GM19395 (cell line): ENCODE results near the gene NTRK2.
"Not testable (repeated sequence)": the region's sequence is repeated elsewhere in the genome, so short reads cannot be mapped to it uniquely, and the experiment has no call there.

Experiments
- ATAC-seq: cut with Tn5 transposase; IDR thresholded peaks from one replicate; pipeline ENCODE4 v1.9.1; 2021; ENCODE audit warnings: mild to moderate bottlenecking, moderate library complexity; ENCODE audit not compliant: unreplicated experiment

Gene NTRK2

DNA sequence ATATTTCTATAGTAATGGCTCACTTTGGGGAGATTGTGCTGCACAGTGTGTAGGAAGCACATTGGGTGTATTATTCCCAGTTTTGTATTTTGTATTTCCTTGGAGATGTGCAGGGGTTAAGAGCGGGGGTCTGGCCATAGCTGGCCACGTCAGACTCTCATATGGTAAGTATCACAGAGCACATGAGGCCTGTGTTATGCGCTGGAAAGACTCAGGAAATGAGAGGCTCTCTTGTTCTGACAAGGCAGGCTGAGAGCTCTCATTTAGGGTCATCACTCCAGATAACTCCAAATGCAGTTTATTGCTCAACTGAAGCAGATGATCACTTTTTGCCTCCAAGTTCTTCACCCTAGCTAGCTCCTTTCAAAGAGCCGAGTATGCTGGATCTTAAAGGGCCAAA lies 205.7 kb downstream of the NTRK2 start:
- ATAC-seq = no peak

GRCh38 chr9:84879631-84880030 lies 210.1 kb downstream of the NTRK2 start:
- ATAC-seq = no peak

DNA sequence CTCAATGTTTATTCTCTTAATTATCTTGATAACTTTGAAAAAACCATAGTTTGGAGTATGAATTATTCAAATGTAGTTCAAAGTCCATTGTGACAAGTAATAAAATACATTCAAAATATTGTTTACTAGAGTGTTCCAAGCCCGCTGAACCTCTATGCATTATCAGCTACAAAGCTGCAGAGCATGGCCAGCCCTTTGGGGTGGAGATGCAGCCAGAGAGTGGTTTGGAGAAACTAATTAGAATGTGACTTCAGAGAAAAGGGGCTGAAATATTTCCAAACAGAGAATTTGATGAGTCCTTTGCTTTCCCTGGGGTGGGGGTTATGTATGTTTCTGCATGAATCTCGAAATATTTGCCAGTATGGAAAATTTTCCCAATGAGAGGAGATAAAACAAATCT lies 211.3 kb downstream of the NTRK2 start:
- ATAC-seq = no peak

GRCh38 chr9:84886866-84887265 lies 217.3 kb downstream of the NTRK2 start:
- ATAC-seq = no peak

GRCh38 chr9:84891924-84892323 lies 222.4 kb downstream of the NTRK2 start:
- no peak for ATAC-seq

- no peak for ATAC-seq
Measured at GRCh38 chr9:84893419-84894128, 224.0 kb downstream of the NTRK2 start.

DNA sequence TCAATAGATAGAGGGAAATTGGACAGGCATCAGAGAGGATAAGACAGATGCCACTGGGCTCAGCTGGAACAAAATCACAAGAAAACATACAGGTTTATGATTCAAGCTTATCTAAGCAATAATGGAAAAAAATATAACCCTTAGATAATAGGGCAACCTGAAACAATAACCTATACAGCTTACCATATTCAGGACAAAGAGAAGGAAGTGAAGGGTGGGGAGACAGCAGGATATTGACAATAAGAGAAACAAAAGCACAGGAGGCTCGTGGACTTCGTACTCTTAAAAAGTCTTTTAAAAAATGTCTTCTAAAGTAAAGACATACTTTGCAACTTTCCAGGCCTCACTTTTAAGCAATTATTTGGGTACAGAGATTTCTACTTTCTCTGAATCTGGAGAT lies 225.3 kb downstream of the NTRK2 start:
- ATAC-seq = no peak

DNA sequence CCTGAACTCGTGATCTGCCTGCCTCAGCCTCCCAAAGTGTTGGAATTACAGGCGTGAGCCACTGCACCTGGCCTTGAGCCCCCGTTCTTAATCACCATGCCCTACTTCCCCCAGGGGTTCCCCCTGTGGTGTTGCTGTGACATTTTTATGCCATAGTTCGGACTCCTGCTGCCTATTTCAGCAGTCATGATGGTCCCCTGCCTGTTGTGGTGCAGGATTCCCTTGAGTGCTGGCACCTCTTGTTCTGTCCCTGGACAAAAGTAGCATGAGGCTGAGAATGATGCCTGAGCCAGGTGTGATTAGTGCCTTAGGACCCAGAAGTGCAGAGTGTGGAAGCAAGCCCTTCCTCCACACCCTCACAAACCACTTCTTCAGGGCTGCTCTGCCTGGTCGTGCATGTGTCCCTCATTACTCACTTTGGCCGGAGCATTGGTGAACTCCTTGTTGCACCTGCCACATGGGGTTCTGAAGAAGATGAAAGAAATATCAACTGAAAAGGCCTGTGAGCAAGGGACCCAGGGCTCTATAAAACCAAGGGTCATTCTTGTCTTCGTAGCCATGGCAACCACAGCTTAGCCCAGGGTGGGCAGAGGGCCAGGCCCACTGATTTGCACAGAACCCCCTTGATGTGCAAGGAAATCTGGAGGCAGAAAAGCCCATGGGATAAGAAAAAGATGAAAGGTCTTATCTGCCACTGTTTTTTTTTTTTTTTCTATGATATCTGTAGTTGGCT lies 228.0 kb downstream of the NTRK2 start:
- ATAC-seq = no peak

- no peak for ATAC-seq
Measured at GRCh38 chr9:84898188-84898587, 228.7 kb downstream of the NTRK2 start.

- ATAC-seq = not testable (repeated sequence)
Measured at GRCh38 chr9:84898618-84899017, 229.1 kb downstream of the NTRK2 start.

DNA sequence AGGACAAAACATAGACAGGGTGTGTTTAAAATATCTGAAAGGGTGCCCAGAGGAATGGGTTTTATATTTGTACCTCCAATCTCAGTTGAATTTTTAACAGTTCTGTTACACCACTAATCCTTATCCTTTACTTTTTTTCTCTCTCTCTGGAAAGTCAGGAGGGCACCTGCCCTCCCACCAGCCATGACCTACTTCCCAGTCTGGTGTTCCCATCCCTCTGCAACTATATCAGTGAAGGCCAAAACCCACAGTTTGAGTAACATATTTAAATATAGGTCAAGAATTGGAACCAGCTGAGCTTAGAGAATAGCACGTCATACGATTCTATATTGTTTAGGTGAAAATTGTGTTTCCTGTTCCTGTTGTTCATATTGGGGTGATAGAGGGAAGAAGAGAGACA lies 229.8 kb downstream of the NTRK2 start:
- no peak for ATAC-seq

- no peak for ATAC-seq
Measured at GRCh38 chr9:84900421-84900820, 230.9 kb downstream of the NTRK2 start.

GRCh38 chr9:84903963-84904362 lies 234.4 kb downstream of the NTRK2 start:
- ATAC-seq = no peak

- no peak for ATAC-seq
Measured at GRCh38 chr9:84916769-84917168, 247.2 kb downstream of the NTRK2 start.

DNA sequence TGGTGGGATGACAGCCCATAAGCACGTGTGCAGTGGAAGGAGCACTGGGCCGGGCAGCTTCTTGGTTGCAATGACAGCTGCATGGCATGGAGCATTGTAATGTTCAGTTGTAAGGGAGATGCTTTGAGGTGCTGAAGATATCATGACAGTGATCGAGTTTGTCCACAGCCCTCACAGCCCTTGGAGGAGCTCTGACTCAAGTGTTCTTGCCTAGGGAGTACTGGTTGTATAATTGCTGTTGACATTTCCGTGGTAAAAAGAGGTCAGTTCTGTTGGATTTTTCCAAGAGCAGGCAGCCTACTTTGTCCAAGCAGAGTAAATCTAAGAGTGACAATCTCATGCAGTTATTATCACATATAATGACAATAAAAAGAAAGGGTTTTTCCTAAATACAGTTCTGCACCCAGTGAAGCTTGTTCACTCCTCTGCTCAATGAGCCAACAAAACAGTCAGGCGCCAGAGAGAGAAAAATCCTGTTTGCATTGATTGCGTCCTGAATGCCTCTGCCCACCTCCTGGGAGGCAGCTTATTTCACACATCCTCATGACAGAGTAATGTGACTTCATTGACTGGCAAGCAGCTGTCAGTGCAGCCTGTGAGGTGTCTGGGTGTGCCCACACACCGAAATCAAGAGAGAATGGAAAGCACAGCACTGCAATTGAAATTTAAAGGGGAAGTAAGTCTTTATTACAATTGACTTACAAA lies 248.0 kb downstream of the NTRK2 start:
- no peak for ATAC-seq

GRCh38 chr9:84919440-84919839 lies 249.9 kb downstream of the NTRK2 start:
- ATAC-seq = no peak

DNA sequence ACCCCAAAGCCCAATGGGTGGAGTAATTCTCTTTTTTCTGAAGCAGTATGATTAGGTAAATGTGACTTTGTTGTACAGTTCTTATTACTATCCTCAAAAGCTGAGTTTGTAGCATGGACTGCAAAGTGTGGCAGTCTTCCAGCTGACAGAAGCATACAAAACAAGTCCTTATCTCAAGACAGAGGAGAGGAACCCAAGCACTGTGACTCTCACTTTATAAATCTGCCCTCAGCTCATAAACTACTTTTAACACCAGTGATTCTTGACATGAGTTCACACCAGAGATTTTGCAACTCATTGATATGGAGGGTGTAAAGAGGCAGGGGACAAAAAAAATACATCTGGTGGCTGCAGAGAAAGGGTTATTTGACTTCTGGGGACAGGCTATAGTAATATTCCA lies 251.6 kb downstream of the NTRK2 start:
- no peak for ATAC-seq

GRCh38 chr9:84922051-84922450 lies 252.5 kb downstream of the NTRK2 start:
- ATAC-seq = no peak

DNA sequence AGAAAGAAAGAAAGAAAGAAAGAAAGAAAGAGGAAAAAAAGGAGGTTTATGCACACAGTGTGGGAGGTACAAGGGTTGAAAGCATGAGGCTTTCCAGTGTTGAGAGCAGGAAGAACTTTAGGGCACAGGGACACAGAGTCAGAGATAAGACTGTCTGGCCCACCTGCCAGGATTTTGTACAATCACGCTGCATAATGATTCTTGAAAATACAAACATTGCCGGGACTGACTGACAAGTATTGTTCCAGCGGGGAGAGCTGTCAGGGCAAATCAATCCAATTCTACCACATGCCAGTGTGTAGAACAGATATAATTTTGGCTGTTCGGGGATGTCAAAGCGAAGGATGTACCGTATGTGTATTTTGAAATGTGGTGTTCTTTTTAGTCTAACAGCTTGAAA lies 254.7 kb downstream of the NTRK2 start:
- ATAC-seq = no peak

DNA sequence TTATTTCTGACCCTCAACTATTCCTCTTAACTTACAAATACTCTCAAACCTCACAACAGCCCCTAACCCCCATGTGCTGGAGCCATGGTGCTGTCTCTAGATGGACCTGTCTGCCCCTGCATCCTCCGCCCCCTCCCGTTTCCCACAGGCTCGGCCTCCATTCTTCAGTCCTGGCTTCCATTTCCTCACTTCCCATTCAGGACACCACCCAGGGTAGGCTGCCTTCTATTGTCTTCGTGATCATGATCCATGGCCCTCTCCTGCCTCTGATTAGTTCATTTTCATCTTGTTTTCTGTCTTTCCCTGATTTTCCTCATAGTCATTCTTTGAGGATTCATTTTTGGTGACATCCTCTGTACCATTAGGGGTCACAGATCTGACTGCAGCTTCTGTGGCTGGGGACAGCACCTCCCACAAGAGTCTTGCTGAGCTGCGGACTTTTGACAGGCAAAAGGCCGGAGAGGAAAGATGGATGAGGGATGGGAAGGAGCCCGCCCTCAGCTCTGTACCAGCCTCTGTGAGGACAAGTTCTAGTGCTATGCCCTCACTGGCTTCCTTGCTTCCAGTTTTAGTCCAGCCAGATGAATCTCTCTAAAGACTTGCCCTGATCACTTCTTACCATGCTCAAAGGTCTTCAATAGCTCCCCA lies 255.8 kb downstream of the NTRK2 start:
- no peak for ATAC-seq

- no peak for ATAC-seq
Measured at GRCh38 chr9:84926793-84927192, 257.3 kb downstream of the NTRK2 start.
